ENCODE data around the gene TAS2R60. TPM values are rescaled to one million over a fixed set of nuclear protein-coding genes. Genes with fewer than 3 reads are reported as not detected.

Gene TAS2R60
- total RNA-seq, 4 donors from 2014 or later = 0.40 TPM; not detected in 3

- ATAC-seq = peak; percentile 16
- WGBS, 2 donors (ENCODE audit: low coverage in 1 of 2) = 65 to 90% methylated on average over 1 to 9 of the region's 10 CpGs
- H3K36me3 ChIP-seq = no peaks in the 10 kb centered on the region
- TF ChIP-seq POLR2A (IDR thresholded peaks at IDR 0.05) = no peak
- no peak for TF ChIP-seq CTCF (IDR thresholded peaks at IDR 0.05)
- no peak for TF ChIP-seq EP300 (IDR thresholded peaks at IDR 0.05)
- peaks cover 0 to 1% (median 0%) of the 10 kb centered on the region in 3 donors for H3K9me3 ChIP-seq
- no peaks in the 10 kb centered on the region for H3K27me3 ChIP-seq
- H3K4me3 ChIP-seq = no peak within 1 kb of the TSS
- no peak within 1 kb of the TSS for H3K27ac ChIP-seq
- H3K4me1 ChIP-seq = no peaks in the 10 kb centered on the region
Measured at GRCh38 chr7:143477501-143478150, 34.4 kb downstream of the TAS2R60 start, which contains the start of gene TAS2R41. Gene TAS2R41 (plus strand): TSS chr7:143477873. CDS start chr7:143477873, 0 bp downstream.

DNA sequence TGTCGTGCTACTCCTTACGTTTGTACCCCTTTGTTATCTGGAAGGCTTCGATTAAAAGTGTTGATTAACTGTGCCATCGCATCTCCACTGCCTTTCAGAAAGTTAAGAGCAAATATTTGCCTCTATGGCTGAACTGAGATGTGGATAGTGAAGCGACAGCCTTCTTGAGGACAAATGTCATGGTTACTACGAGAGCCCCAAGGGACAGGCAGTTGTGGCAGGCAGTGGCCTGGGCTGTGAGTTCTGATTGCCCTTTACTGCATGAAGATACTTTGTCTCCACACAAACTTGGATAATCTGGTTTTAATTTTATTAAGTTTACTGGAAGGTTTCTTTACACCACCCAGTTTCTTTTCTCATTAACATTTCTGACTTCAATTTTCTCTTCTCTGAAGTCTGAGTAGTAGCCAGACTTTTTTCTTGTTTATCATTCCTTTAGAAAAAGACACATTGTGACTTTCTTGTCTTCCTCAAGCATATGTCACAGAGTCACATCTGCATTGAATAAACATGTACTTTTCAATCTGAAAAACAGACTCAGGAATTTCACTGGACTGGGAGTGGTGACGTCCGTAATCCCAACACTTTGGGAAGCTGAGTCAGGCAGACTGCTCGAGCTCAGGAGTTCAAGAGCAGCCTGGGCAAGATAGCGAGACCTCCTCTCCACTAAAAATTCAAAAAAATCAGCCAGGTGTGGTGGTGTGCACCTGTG lies 36.0 kb downstream of the TAS2R60 start:
- 0 to 75% methylated on average over 1 to 7 of the region's 10 CpGs for WGBS, 2 donors (ENCODE audit: low coverage in 1 of 2)
- TF ChIP-seq POLR2A (IDR thresholded peaks at IDR 0.05) (no peak), CTCF (IDR thresholded peaks at IDR 0.05) (no peak), POLR2AphosphoS5 (IDR thresholded peaks at IDR 0.05) (no peak), EP300 (IDR thresholded peaks at IDR 0.05) (no peak)
- peaks cover 0 to 2% (median 0%) of the 10 kb centered on the region in 3 donors for H3K4me1 ChIP-seq
- no peak overlapping the region for H3K4me3 ChIP-seq
- no peak overlapping the region for H3K27ac ChIP-seq
- no peaks in the 10 kb centered on the region for H3K36me3 ChIP-seq
- H3K9me3 ChIP-seq = no peaks in the 10 kb centered on the region
- no peaks in the 10 kb centered on the region for H3K27me3 ChIP-seq
- no peak for ATAC-seq

DNA sequence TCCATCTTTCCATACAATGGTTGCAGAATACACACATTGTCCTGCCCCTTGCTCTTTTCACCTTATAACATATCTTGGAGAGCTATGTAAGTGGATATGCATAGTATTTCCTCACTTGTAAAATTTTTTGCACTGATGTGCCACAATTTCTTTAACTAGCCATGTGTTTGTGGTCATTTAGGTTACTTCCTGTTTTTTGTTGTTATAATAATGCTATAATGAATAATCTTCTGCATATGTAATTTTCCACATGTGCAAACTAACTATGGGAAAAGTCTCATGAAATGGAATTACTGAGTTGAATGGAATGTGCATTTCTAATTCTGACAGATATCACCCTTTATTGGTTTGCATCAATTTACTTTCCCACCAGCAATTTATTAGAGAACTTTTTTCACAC lies 37.2 kb downstream of the TAS2R60 start:
- TF ChIP-seq POLR2A (IDR thresholded peaks at IDR 0.05) = no peak
- no peak for ATAC-seq
- no peaks in the 10 kb centered on the region for H3K9me3 ChIP-seq

DNA sequence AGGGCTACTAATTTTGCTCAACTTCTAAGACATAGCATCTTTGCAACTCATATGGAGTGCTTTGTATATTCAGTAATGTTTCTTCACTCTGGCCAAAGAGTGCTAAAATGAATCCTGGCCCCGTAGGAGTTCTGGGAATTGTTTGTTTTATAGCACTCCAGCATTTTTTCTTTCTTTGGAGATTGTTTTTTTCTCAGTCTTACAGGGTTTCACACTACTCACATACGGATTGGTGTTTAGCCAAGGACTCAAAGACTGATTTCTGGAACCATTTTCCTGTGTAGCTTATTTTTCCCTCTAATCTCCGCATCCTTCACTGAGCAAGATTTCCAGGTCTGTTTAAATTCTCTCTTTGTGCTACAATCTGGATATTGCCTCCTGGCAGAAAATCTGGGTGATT lies 40.9 kb downstream of the TAS2R60 start:
- no peaks in the 10 kb centered on the region for H3K36me3 ChIP-seq
- no peak for ATAC-seq
- peaks cover 0 to 5% (median 0%) of the 10 kb centered on the region in 3 donors for H3K4me1 ChIP-seq
- H3K9me3 ChIP-seq = no peaks in the 10 kb centered on the region
- H3K27ac ChIP-seq = peak overlapping the region in 1 of 4 donors; percentile 32
- TF ChIP-seq POLR2A (IDR thresholded peaks at IDR 0.05) (no peak), EP300 (IDR thresholded peaks at IDR 0.05) (no peak), CTCF (IDR thresholded peaks at IDR 0.05) (no peak), POLR2AphosphoS5 (IDR thresholded peaks at IDR 0.05) (no peak)
- H3K4me3 ChIP-seq = no peak overlapping the region
- 39 to 40% methylated on average over 3 of the region's 3 CpGs for WGBS, 2 donors (ENCODE audit: low coverage in 1 of 2)
- no peaks in the 10 kb centered on the region for H3K27me3 ChIP-seq

More for the DNA sequence above, 37.2 kb downstream of the TAS2R60 start:
- Histone ChIP-seq H3K4me3 (no peak overlapping the region), H3K27ac (no peak overlapping the region), H3K27me3 (no peaks in the 10 kb centered on the region), H3K36me3 (no peaks in the 10 kb centered on the region), H3K4me1 (peaks cover 0 to 5% (median 0%) of the 10 kb centered on the region in 3 donors)

DNA sequence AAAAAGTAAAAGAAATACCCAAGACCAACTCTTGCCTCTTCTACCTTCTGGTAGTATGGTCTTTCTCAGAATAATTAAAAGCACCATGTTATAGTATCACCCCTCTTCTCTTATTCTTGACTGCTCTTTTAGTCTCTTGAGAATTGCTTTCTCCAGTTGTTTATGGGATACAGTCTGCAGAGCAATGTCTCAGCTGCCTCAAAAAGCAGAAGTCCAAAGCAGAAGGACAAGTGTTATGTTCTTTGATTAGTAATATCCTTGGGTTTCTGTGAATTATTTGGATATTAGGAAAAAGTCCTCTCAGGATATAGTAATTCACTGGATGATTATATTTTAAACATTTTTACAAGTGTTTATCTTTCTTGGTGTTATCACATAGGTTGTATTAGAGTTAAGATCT lies 41.8 kb downstream of the TAS2R60 start:
- Histone ChIP-seq H3K4me1 (peaks cover 0 to 5% (median 0%) of the 10 kb centered on the region in 3 donors), H3K36me3 (no peaks in the 10 kb centered on the region), H3K9me3 (no peaks in the 10 kb centered on the region), H3K4me3 (no peak overlapping the region), H3K27me3 (no peaks in the 10 kb centered on the region), H3K27ac (no peak overlapping the region)
- ATAC-seq = no peak
- TF ChIP-seq POLR2AphosphoS5 (IDR thresholded peaks at IDR 0.05) = no peak
- no peak for TF ChIP-seq POLR2A (IDR thresholded peaks at IDR 0.05)
- no peak for TF ChIP-seq EP300 (IDR thresholded peaks at IDR 0.05)
- no peak for TF ChIP-seq CTCF (IDR thresholded peaks at IDR 0.05)

Data from gastroesophageal sphincter (tissue), 4 donors.